HG03432 (cell line): ENCODE data around the gene MSH2.

ENCODE experiments used
- ATAC-seq: cut with Tn5 transposase; IDR thresholded peaks from one replicate; pipeline ENCODE4 v1.9.1; 2021; ENCODE audit warnings: mild to moderate bottlenecking, moderate library complexity; ENCODE audit not compliant: unreplicated experiment

Gene MSH2

GRCh38 chr2:47471429-47472116, 68.6 kb downstream of the MSH2 start:
- no peak for ATAC-seq

GRCh38 chr2:47479863-47480262, 76.9 kb downstream of the MSH2 start:
- ATAC-seq, result no peak

- ATAC-seq, result no peak
Observed at GRCh38 chr2:47483191-47483590, 80.2 kb downstream of the MSH2 start.

- no peak for ATAC-seq
Observed at GRCh38 chr2:47484396-47484795, 81.4 kb downstream of the MSH2 start.

- no peak for ATAC-seq
Observed at GRCh38 chr2:47485177-47485576, 82.2 kb downstream of the MSH2 start.

GRCh38 chr2:47485751-47486300, 82.9 kb downstream of the MSH2 start:
- ATAC-seq, result no peak

GRCh38 chr2:47486841-47487497, 84.0 kb downstream of the MSH2 start:
- ATAC-seq, result peak; percentile 97

GRCh38 chr2:47487498-47487875, 84.5 kb downstream of the MSH2 start:
- ATAC-seq, result no peak

GRCh38 chr2:47488870-47489584, 86.1 kb downstream of the MSH2 start:
- ATAC-seq, result no peak

- no peak for ATAC-seq
Observed at GRCh38 chr2:47490406-47490805, 87.5 kb downstream of the MSH2 start.

GRCh38 chr2:47493317-47494035, 90.5 kb downstream of the MSH2 start:
- ATAC-seq, result no peak

GRCh38 chr2:47494267-47495130, 91.5 kb downstream of the MSH2 start:
- ATAC-seq, result no peak

- ATAC-seq, result no peak
Observed at GRCh38 chr2:47497843-47498460, 95.0 kb downstream of the MSH2 start.

- no peak for ATAC-seq
Observed at GRCh38 chr2:47499093-47499492, 96.1 kb downstream of the MSH2 start.

GRCh38 chr2:47499621-47500309, 96.8 kb downstream of the MSH2 start:
- no peak for ATAC-seq

- no peak for ATAC-seq
Observed at GRCh38 chr2:47501374-47502200, 98.6 kb downstream of the MSH2 start.

- ATAC-seq, result peak; percentile 83
Observed at GRCh38 chr2:47502498-47502897, 99.5 kb downstream of the MSH2 start.

GRCh38 chr2:47503481-47504070, 100.6 kb downstream of the MSH2 start:
- peak; percentile 74 for ATAC-seq
